Activated B cell treated with CpG ODN at 0.5 μM for 24 hours (primary cell): Measurements from ENCODE around the gene SPOP. TPM values are rescaled to one million over a fixed set of nuclear protein-coding genes. Genes with fewer than 3 reads are reported as not detected.

Source experiments
- ATAC-seq: fragments of 200-7000 bp; cut with Tn5 transposase; one replicate; pipeline ENCODE4 v1.10.0; 2021; ENCODE audit warnings: low read depth, mild to moderate bottlenecking, moderate library complexity
- CTCF ChIA-PET: fragments of 350-600 bp; sonication (Branson Sonifier 250); formaldehyde crosslinking; loops from one replicate; lab custom pipeline; 2021; ENCODE audit warnings: antibody characterized with exemption; lab: Charles Lee
- POLR2A ChIA-PET: fragments of 350-600 bp; sonication (Branson Sonifier 250); formaldehyde crosslinking; loops from one replicate; lab custom pipeline; 2021; ENCODE audit warnings: antibody characterized with exemption; lab: Charles Lee
- DNase-seq: peaks from one replicate; pipeline ENCODE4 v3.0.0; 2022
- H3K27ac Mint-ChIP-seq: one replicate; pipeline ENCODE4 v1.8.0; 2020; ENCODE audit warnings: mixed read lengths
- H3K27me3 Mint-ChIP-seq: one replicate; pipeline ENCODE4 v1.8.0; 2021; ENCODE audit warnings: mixed read lengths
- H3K36me3 Mint-ChIP-seq: one replicate; pipeline ENCODE4 v1.8.0; 2021; ENCODE audit warnings: low read depth, mixed read lengths
- H3K4me1 Mint-ChIP-seq: one replicate; pipeline ENCODE4 v1.8.0; 2021; ENCODE audit warnings: mixed read lengths
- H3K4me3 Mint-ChIP-seq: one replicate; pipeline ENCODE4 v1.8.0; 2020; ENCODE audit warnings: mild to moderate bottlenecking, mixed read lengths
- H3K9me3 Mint-ChIP-seq: one replicate; pipeline ENCODE4 v1.8.0; 2020; ENCODE audit warnings: mixed read lengths
- intact Hi-C: fragments of 100-400 bp; cut with micrococcal nuclease; formaldehyde crosslinking; loops from one replicate; pipeline ENCODE4 v1.15.1; 2024
- total RNA-seq: library from RNA; stranded (reverse); gene quantifications from 2 replicates; pipeline ENCODE4 v1.2.3, GENCODE V29; 2022
- TF ChIP-seq, protein P1 (sequence below): fragments of 200-600 bp; IDR thresholded peaks from one replicate; pipeline ENCODE4 v1.8.0; 2022; ENCODE audit warnings: antibody characterized with exemption, mild to moderate bottlenecking

The SPOP gene
- total RNA-seq, 1 donor from 2014 or later: 65.8 TPM

- Mint-ChIP-seq H3K4me3 (no peak overlapping the region), H3K27ac (no peak overlapping the region), H3K9me3 (no peaks in the 10 kb centered on the region), H3K27me3 (peaks cover 22% of the 10 kb centered on the region), H3K4me1 (peaks cover 11% of the 10 kb centered on the region), H3K36me3 (no peaks in the 10 kb centered on the region)
- DNase-seq: no peak
- POLR2A ChIA-PET: no interaction called here
- intact Hi-C loops: no loop called here
- ATAC-seq: no peak
- CTCF ChIA-PET: interaction anchor here (0.8 kb wide), 1 partner anchor 12 kb away, joined by 3 read pairs; no protein-coding TSS in a partner anchor
- TF ChIP-seq, protein P1, sequence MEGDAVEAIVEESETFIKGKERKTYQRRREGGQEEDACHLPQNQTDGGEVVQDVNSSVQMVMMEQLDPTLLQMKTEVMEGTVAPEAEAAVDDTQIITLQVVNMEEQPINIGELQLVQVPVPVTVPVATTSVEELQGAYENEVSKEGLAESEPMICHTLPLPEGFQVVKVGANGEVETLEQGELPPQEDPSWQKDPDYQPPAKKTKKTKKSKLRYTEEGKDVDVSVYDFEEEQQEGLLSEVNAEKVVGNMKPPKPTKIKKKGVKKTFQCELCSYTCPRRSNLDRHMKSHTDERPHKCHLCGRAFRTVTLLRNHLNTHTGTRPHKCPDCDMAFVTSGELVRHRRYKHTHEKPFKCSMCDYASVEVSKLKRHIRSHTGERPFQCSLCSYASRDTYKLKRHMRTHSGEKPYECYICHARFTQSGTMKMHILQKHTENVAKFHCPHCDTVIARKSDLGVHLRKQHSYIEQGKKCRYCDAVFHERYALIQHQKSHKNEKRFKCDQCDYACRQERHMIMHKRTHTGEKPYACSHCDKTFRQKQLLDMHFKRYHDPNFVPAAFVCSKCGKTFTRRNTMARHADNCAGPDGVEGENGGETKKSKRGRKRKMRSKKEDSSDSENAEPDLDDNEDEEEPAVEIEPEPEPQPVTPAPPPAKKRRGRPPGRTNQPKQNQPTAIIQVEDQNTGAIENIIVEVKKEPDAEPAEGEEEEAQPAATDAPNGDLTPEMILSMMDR: no peak
Measured at GRCh38 chr17:49578952-49579500, 98.9 kb downstream of the SPOP start.

GRCh38 chr17:49578414-49578813 lies 99.5 kb downstream of the SPOP start:
- Mint-ChIP-seq H3K4me3 (no peak overlapping the region), H3K36me3 (no peaks in the 10 kb centered on the region), H3K27ac (no peak overlapping the region), H3K27me3 (peaks cover 28% of the 10 kb centered on the region), H3K9me3 (no peaks in the 10 kb centered on the region), H3K4me1 (peaks cover 11% of the 10 kb centered on the region)
- DNase-seq: no peak
- no peak for ATAC-seq
- ChIA-PET POLR2A (interaction anchor here (0.6 kb wide), 1 partner anchor 426 kb away, joined by 12 read pairs; no protein-coding TSS in a partner anchor), CTCF (interaction anchor here (0.8 kb wide), 2 partner anchors 8 to 11 kb away, joined by 3 read pairs; no protein-coding TSS in a partner anchor)
- TF ChIP-seq, protein P1: no peak
- intact Hi-C loops: no loop called here

DNA sequence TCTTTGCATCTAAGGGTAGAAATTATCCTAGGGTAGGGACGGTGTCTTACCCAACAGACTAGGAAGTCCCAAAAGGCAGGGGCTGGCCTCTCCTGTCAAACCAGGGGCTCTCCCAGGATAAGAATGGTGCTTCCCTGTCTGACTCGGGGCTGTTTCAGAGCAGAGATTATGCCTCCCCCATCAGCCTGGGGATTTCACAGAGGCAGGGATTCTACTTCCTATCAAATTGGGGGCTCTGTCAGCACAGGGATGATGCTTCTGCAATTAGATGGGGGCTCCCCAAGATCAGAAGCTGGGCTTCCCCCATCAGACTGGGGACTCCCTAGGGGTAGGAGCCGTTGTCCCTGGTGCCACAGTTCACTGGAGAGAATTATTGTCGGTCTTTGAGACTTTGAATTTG lies 99.9 kb downstream of the SPOP start:
- peaks cover 33% of the 10 kb centered on the region for H3K27me3 Mint-ChIP-seq
- no peak overlapping the region for H3K27ac Mint-ChIP-seq
- H3K9me3 Mint-ChIP-seq: no peaks in the 10 kb centered on the region
- no peak for DNase-seq
- CTCF ChIA-PET: interaction anchor here (0.8 kb wide), 2 partner anchors 8 to 11 kb away, joined by 3 read pairs; no protein-coding TSS in a partner anchor
- H3K4me3 Mint-ChIP-seq: no peak overlapping the region
- no peak for ATAC-seq
- POLR2A ChIA-PET: interaction anchor here (0.6 kb wide), 1 partner anchor 427 kb away, joined by 12 read pairs; no protein-coding TSS in a partner anchor
- H3K4me1 Mint-ChIP-seq: peaks cover 11% of the 10 kb centered on the region
- H3K36me3 Mint-ChIP-seq: no peaks in the 10 kb centered on the region
- intact Hi-C loops: no loop called here
- TF ChIP-seq, protein P1: no peak

DNA sequence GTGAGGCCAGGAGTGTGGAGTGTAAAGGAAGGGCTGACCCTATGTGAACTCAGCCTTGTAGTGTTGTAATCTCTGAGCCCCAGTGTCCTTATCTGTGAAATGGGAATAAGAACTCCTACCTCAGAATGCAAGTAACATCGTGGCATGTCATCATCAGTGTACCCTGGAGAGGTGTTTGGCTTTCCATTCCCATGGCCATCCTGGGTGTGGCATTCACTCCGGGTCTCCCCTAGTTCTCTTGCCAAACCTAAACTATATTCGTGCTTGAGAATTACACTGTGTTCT lies 100.3 kb downstream of the SPOP start:
- Mint-ChIP-seq H3K4me3 (no peak overlapping the region), H3K9me3 (no peaks in the 10 kb centered on the region), H3K4me1 (peaks cover 11% of the 10 kb centered on the region), H3K27ac (no peak overlapping the region), H3K36me3 (no peaks in the 10 kb centered on the region), H3K27me3 (peaks cover 35% of the 10 kb centered on the region)
- no peak for DNase-seq
- CTCF ChIA-PET: no interaction called here
- no peak for ATAC-seq
- POLR2A ChIA-PET: no interaction called here
- intact Hi-C loops: no loop called here
- TF ChIP-seq, protein P1: no peak

- peak overlapping the region; percentile 53 for H3K4me3 Mint-ChIP-seq
- intact Hi-C loops: no loop called here
- TF ChIP-seq, protein P1: no peak
- ATAC-seq: no peak
- H3K27ac Mint-ChIP-seq: no peak overlapping the region
- H3K36me3 Mint-ChIP-seq: no peaks in the 10 kb centered on the region
- POLR2A ChIA-PET: no interaction called here
- H3K27me3 Mint-ChIP-seq: peaks cover 35% of the 10 kb centered on the region
- peaks cover 11% of the 10 kb centered on the region for H3K4me1 Mint-ChIP-seq
- CTCF ChIA-PET: interaction anchor here (6.5 kb wide), 1 partner anchor 120 kb away, joined by 55 read pairs; no protein-coding TSS in a partner anchor
- no peak for DNase-seq
- no peaks in the 10 kb centered on the region for H3K9me3 Mint-ChIP-seq
Measured at GRCh38 chr17:49576917-49577649, 100.8 kb downstream of the SPOP start.
